GM12874 (cell line): Measurements from ENCODE around the gene RFTN1.

Source experiments
- CTCF ChIP-seq: IDR thresholded peaks from 2 replicates; pipeline ENCODE4 v1.5.1; 2011; ENCODE audit warnings: low read depth, mild to moderate bottlenecking, control low read depth, low read length, moderate library complexity; ENCODE audit not compliant: insufficient read depth

Gene RFTN1

DNA sequence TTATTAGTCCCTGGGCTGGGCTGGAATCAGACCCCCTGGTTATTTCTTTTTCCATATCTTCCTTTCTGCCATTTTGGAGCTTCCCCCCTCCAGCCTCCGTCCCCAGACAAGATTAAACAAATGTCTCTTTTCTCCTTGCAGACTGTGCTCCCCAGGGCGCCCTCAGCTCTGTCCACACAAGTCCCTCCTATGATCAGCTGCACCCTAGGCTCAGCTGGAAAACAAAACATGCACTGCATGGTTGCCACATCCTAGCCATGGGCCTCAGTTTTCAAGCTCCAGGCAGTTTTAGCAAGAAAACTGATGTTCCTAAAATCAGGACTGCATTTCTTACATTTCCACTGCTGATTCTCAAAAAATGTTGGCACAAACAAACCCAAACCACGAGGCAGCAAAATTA, 23.5 kb upstream of the RFTN1 start:
- no peak for TF ChIP-seq CTCF

GRCh38 chr3:16536344-16536663, 22.8 kb upstream of the RFTN1 start:
- no peak for TF ChIP-seq CTCF

- TF ChIP-seq CTCF, result no peak
Observed at GRCh38 chr3:16534640-16535262, 21.3 kb upstream of the RFTN1 start.

DNA sequence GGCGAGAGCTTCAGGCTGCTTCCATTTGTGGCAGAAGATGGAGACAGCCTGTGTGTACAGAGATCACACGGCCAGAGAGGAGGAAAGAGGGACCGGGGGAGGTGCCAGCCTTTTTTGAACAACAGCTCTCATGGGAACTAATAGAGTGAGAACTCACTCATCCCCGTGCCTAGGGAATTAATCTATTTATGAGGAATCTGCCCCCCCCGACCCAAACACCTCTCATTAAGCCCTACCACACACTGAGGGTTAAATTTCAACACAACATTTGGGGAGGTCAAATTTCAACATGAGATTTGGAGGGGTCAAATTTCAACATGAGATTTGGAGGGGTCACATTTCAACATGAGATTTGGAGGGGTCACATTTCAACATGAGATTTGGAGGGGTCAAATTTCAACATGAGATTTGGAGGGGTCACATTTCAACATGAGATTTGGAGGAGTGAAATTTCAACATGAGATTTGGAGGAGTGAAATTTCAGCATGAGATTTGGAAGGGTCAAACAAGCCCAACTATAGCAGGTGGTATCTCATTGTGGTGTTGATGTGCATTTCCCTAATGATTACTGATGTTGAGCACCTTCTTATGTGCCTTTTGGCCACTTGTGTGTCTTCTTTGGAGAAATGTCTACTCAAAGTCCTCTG, 20.6 kb upstream of the RFTN1 start:
- TF ChIP-seq CTCF, result no peak

DNA sequence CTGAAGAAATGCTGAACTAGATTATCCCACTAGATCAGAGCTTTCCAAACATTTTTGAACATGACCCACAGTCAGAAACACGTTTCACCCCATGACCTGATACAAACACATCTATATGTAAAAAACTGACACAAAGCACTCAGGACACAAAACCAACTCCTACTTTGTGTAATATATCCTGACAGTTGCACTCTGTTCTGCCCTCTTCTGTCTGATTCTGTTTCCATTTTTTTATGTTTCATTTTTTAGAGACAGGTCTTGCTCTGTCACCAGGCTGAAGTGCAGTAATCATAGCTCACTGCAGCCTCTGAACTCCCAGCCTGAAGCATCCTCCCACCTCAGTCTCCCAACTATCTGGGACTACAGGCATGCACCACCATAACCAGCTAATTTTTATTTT, 15.8 kb upstream of the RFTN1 start:
- 0 out of 2 replicates have a peak, but pooled peaks have one; percentile 3 for TF ChIP-seq CTCF

DNA sequence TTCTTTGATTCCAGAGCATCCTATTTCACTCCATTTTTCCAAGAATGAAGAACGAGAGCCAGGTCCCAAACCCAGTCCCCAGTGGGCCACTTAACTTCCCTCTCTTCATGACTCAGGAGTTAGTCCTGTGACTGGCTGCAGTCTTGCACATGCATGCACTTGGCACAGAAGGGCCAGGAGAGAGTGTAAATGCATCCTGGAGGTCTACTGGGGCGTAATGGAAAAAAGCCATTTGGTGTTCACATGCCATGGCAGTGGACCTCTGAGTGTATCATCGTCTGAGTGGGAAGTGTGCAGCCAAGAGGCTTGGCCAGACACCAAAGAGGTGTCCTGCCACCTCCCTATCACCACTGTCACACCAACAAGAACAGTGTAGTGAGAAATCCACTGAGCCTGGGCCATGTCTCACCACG, 15.1 kb upstream of the RFTN1 start:
- no peak for TF ChIP-seq CTCF

DNA sequence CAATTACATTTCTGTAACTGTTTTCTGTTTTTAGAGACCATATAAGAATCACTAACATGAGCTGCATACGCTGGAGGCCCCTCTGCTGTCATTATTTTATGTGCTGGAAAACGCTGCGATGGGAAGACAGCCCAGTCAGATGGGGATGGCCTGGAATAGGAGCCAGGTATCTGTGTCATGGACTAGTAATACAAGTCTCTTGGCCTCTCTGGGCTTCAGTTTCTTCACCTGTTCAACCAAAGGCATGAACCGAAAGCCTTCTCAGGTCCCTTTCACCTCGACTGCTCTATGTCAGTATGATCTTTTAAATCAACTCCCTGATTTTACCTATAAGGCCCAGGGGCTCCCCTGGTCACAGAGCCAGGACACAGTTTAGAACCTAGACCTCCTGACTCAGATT, 14.6 kb upstream of the RFTN1 start:
- no peak for TF ChIP-seq CTCF
